Activated T-helper 1 cell treated with anti-CD3 and anti-CD28 coated beads, Interleukin-12 subunit alpha, Interleukin-12 subunit beta, Interleukin-2, Interleukin-4 antibody, amounts not matched to agents 30 ng/mL and 10 ng/mL and 1 ng/mL, durations not matched to agents 14 hours and 24 hours and 36 hours (primary cell): ENCODE data around the gene LGI4. TPM values are rescaled to one million over a fixed set of nuclear protein-coding genes. Genes with fewer than 3 reads are reported as not detected.
"Not testable (repeated sequence)": the region's sequence is repeated elsewhere in the genome, so short reads cannot be mapped to it uniquely, and the experiment has no call there.

ENCODE experiments used
- DNase-seq: peaks from one replicate; pipeline ENCODE4 v3.0.0; 2021; ENCODE audit warnings: low spot score
- H3K27ac Mint-ChIP-seq: one replicate; pipeline ENCODE4 v1.8.0; 2021; ENCODE audit warnings: mild to moderate bottlenecking, mixed read lengths
- H3K27me3 Mint-ChIP-seq: one replicate; pipeline ENCODE4 v1.8.0; 2022; ENCODE audit warnings: mild to moderate bottlenecking, moderate library complexity, mixed read lengths; ENCODE audit not compliant: insufficient read depth
- H3K36me3 Mint-ChIP-seq: one replicate; pipeline ENCODE4 v1.8.0; 2021; ENCODE audit warnings: low read depth, mixed read lengths
- H3K4me1 Mint-ChIP-seq: one replicate; pipeline ENCODE4 v1.8.0; 2021; ENCODE audit warnings: low read depth, mixed read lengths
- H3K4me3 Mint-ChIP-seq: one replicate; pipeline ENCODE4 v1.8.0; 2021; ENCODE audit warnings: mild to moderate bottlenecking, moderate library complexity, mixed read lengths
- H3K9me3 Mint-ChIP-seq: one replicate; pipeline ENCODE4 v1.8.0; 2021; ENCODE audit warnings: mixed read lengths
- intact Hi-C: fragments of 100-400 bp; cut with micrococcal nuclease; formaldehyde crosslinking; loops from one replicate; pipeline ENCODE4 v1.15.1; 2024
- total RNA-seq: library from RNA; stranded (reverse); gene quantifications from 2 replicates; pipeline ENCODE4 v1.2.3, GENCODE V29; 2022

The LGI4 gene
- total RNA-seq, 1 donor from 2014 or later = not detected

- no peaks in the 10 kb centered on the region for H3K9me3 Mint-ChIP-seq
- H3K4me1 Mint-ChIP-seq = peaks cover 6% of the 10 kb centered on the region
- DNase-seq = no peak
- H3K36me3 Mint-ChIP-seq = no peaks in the 10 kb centered on the region
- peaks cover 8% of the 10 kb centered on the region for H3K27me3 Mint-ChIP-seq
- no peak overlapping the region for H3K27ac Mint-ChIP-seq
- H3K4me3 Mint-ChIP-seq = no peak overlapping the region
- intact Hi-C loops = no loop called here
Measured at GRCh38 chr19:35112995-35113688, 21.7 kb downstream of the LGI4 start.

GRCh38 chr19:35110974-35111373 lies 23.9 kb downstream of the LGI4 start:
- peaks cover 6% of the 10 kb centered on the region for H3K9me3 Mint-ChIP-seq
- H3K27me3 Mint-ChIP-seq = peaks cover 8% of the 10 kb centered on the region
- no peaks in the 10 kb centered on the region for H3K36me3 Mint-ChIP-seq
- intact Hi-C loops = no loop called here
- DNase-seq = no peak
- H3K4me1 Mint-ChIP-seq = peaks cover 20% of the 10 kb centered on the region
- no peak overlapping the region for H3K4me3 Mint-ChIP-seq
- H3K27ac Mint-ChIP-seq = no peak overlapping the region

- intact Hi-C loops = no loop called here
- Mint-ChIP-seq H3K36me3 (no peaks in the 10 kb centered on the region), H3K4me1 (peaks cover 17% of the 10 kb centered on the region), H3K27me3 (peaks cover 7% of the 10 kb centered on the region), H3K27ac (no peak overlapping the region), H3K9me3 (peaks cover 6% of the 10 kb centered on the region), H3K4me3 (no peak overlapping the region)
- DNase-seq = no peak
Measured at GRCh38 chr19:35109395-35110112, 25.3 kb downstream of the LGI4 start.

- peaks cover 3% of the 10 kb centered on the region for H3K27me3 Mint-ChIP-seq
- no peak for DNase-seq
- intact Hi-C loops = no loop called here
Measured at GRCh38 chr19:35108730-35109129, 26.1 kb downstream of the LGI4 start.

GRCh38 chr19:35107545-35107944 lies 27.3 kb downstream of the LGI4 start:
- intact Hi-C loops = no loop called here
- Mint-ChIP-seq H3K36me3 (no peaks in the 10 kb centered on the region), H3K4me1 (peaks cover 14% of the 10 kb centered on the region), H3K9me3 (peaks cover 6% of the 10 kb centered on the region), H3K27me3 (peaks cover 3% of the 10 kb centered on the region), H3K27ac (peak overlapping the region; percentile 35), H3K4me3 (no peak overlapping the region)
- DNase-seq = no peak

More at GRCh38 chr19:35108730-35109129, 26.1 kb downstream of the LGI4 start:
- no peak overlapping the region for H3K27ac Mint-ChIP-seq
- H3K4me3 Mint-ChIP-seq = no peak overlapping the region
- H3K9me3 Mint-ChIP-seq = peaks cover 6% of the 10 kb centered on the region
- H3K4me1 Mint-ChIP-seq = peaks cover 14% of the 10 kb centered on the region
- no peaks in the 10 kb centered on the region for H3K36me3 Mint-ChIP-seq

GRCh38 chr19:35106898-35107541 lies 27.8 kb downstream of the LGI4 start:
- H3K27me3 Mint-ChIP-seq = peaks cover 3% of the 10 kb centered on the region
- peaks cover 14% of the 10 kb centered on the region for H3K4me1 Mint-ChIP-seq
- H3K4me3 Mint-ChIP-seq = no peak overlapping the region
- no peaks in the 10 kb centered on the region for H3K36me3 Mint-ChIP-seq
- intact Hi-C loops = no loop called here
- no peak for DNase-seq
- H3K9me3 Mint-ChIP-seq = peaks cover 6% of the 10 kb centered on the region
- peak overlapping the region; percentile 35 for H3K27ac Mint-ChIP-seq

GRCh38 chr19:35106291-35106583 lies 28.6 kb downstream of the LGI4 start:
- no peak overlapping the region for H3K27ac Mint-ChIP-seq
- intact Hi-C loops = no loop called here

GRCh38 chr19:35105411-35106290 lies 29.2 kb downstream of the LGI4 start:
- Mint-ChIP-seq H3K36me3 (no peaks in the 10 kb centered on the region), H3K4me1 (peaks cover 14% of the 10 kb centered on the region), H3K9me3 (peaks cover 6% of the 10 kb centered on the region), H3K4me3 (no peak overlapping the region), H3K27me3 (peaks cover 3% of the 10 kb centered on the region), H3K27ac (no peak overlapping the region)
- no peak for DNase-seq
- intact Hi-C loops = no loop called here

More at GRCh38 chr19:35106291-35106583, 28.6 kb downstream of the LGI4 start:
- H3K27me3 Mint-ChIP-seq = peaks cover 3% of the 10 kb centered on the region
- DNase-seq = no peak
- no peaks in the 10 kb centered on the region for H3K36me3 Mint-ChIP-seq
- H3K4me3 Mint-ChIP-seq = no peak overlapping the region
- peaks cover 6% of the 10 kb centered on the region for H3K9me3 Mint-ChIP-seq
- H3K4me1 Mint-ChIP-seq = peaks cover 14% of the 10 kb centered on the region

GRCh38 chr19:35105047-35105410 lies 29.8 kb downstream of the LGI4 start:
- H3K4me1 Mint-ChIP-seq = peaks cover 14% of the 10 kb centered on the region
- intact Hi-C loops = no loop called here

GRCh38 chr19:35104361-35104760 lies 30.5 kb downstream of the LGI4 start:
- Mint-ChIP-seq H3K36me3 (no peaks in the 10 kb centered on the region), H3K4me1 (peaks cover 14% of the 10 kb centered on the region), H3K27me3 (peaks cover 3% of the 10 kb centered on the region), H3K4me3 (no peak overlapping the region), H3K27ac (no peak overlapping the region), H3K9me3 (peaks cover 6% of the 10 kb centered on the region)
- DNase-seq = no peak
- intact Hi-C loops = no loop called here

More at GRCh38 chr19:35105047-35105410, 29.8 kb downstream of the LGI4 start:
- Mint-ChIP-seq H3K4me3 (no peak overlapping the region), H3K27ac (no peak overlapping the region), H3K36me3 (no peaks in the 10 kb centered on the region), H3K27me3 (peaks cover 3% of the 10 kb centered on the region), H3K9me3 (peaks cover 6% of the 10 kb centered on the region)
- DNase-seq = no peak

GRCh38 chr19:35103614-35104013 lies 31.2 kb downstream of the LGI4 start:
- peaks cover 14% of the 10 kb centered on the region for H3K4me1 Mint-ChIP-seq
- H3K27me3 Mint-ChIP-seq, DNase-seq, H3K36me3 Mint-ChIP-seq, H3K27ac Mint-ChIP-seq, intact Hi-C loops, H3K4me3 Mint-ChIP-seq, H3K9me3 Mint-ChIP-seq: not testable (repeated sequence)

- H3K4me1 Mint-ChIP-seq, H3K4me3 Mint-ChIP-seq, H3K27me3 Mint-ChIP-seq, H3K36me3 Mint-ChIP-seq, DNase-seq, intact Hi-C loops, H3K27ac Mint-ChIP-seq, H3K9me3 Mint-ChIP-seq: not testable (repeated sequence)
Measured at GRCh38 chr19:35101949-35102348, 32.9 kb downstream of the LGI4 start.
